H54 (cell line): ENCODE data around the gene SMIM45.

Source experiments
- DNase-seq: peaks from one replicate; pipeline ENCODE4 v3.0.0; 2011; ENCODE audit warnings: low spot score, mixed read lengths; ENCODE audit not compliant: insufficient read length
- FAIRE-seq: peaks from 3 replicates; lab custom pipeline; 2011; peaks lifted over from hg19 to GRCh38; lab: Jason Lieb, UNC
- POLR2A ChIP-seq: IDR thresholded peaks from 2 replicates; pipeline ENCODE4 v1.6.1; 2011; ENCODE audit warnings: low read depth, mild to moderate bottlenecking, low read length

Gene SMIM45

DNA sequence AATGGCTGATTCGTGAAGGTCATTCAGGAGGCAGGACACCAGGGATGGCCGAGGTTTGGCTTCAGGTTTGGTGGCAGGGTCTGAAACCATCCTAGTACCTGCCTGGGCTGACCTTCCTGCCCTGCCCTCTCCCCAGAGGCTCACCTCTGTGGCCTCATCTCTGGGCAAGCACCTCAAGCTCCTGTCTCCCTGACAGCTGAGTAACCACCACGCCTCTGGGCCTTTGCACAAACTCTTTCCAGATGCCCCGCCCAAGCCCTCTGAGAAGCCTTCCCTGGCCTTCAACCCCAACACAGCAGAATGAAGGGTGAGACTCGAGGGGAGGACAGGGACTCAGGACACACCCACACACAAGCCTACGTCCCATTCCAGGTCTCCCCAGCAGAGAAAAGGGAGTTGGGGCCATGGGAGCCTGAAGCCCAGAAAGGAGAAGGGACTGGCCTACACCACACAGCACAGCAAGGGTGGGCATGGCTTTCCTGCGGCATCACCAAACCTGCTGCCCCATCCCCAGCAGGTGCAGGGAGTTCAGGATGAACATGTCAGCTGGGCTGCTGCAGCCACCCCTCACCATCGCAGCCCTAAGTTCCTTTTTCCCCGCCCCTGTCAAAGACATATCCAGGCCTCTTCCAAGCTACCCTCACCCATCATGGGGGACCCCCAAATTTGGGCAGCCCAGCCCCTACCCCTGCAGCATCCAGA, 39.5 kb upstream of the SMIM45 start:
- FAIRE-seq: no peak
- DNase-seq: peak; percentile 44
- TF ChIP-seq POLR2A: no peak

DNA sequence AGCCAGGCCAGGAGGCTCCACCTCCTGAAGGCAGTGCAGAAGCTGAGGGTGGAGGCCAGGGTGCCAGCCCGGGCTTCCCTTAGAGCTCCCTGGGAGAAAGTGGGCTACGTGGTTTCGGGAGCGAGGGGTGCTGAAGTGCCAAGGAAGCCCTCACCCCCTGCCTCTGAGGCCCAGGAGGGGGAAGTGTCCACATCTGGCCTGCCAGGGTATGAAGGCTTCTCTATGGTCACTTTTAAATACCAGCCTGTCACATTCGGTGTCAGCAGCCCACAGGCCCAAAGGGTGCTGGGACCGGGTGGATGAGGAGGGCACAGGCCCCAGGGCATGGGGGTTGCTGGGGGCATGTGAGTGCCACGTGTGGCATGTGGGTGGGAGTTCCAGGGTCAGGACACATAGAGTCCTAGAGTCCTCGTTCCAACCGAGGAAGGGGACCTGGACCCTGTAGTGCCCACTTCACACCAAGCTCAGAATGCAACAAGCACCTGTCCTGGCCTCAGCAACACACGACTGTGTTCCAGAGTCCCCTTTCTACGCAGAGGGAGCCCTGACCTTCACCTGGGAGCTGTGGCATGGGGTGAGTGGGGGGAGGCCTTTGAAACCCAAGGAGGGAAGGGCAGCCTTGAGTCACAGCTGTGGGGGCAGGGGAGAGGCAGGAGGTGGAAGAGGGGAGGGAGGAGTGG, 38.8 kb upstream of the SMIM45 start:
- TF ChIP-seq POLR2A: no peak
- FAIRE-seq (no peak), DNase-seq (no peak)

DNA sequence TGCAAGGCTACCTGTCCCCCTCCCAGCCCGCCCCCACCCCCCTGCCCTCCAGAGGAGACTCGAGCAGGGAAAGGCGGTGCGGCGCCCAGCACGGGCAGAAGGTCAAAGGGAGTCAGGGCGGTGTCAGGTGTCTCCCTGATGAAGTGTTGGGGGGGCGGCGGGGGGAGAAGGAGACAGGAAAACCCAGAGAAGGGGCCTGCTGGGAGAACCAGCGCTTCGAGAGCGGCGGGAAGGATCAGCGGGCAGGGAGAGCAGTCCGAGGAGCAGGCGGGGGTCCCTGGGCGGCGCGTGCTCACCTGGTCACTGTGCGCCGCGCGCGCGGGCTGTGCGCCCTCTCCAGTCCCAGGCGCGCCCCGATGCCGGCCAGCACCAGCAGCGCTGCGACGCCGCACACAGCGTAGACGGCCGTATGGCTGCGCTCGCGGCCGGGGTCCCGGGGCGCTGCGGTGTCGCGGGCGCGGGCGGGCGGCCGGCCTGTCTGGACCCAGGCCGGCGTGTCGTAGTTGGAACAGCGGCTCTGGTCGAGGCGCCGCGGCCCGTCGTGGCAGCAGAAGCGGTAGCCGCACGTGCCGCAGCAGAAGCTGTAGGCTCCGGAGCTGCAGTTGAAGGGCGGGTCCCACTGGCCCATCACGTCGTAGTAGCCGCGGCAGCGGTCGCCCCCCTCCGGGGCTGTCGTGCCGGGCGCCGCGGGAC, 38.0 kb upstream of the SMIM45 start:
- no peak for FAIRE-seq
- no peak for DNase-seq
- no peak for TF ChIP-seq POLR2A

DNA sequence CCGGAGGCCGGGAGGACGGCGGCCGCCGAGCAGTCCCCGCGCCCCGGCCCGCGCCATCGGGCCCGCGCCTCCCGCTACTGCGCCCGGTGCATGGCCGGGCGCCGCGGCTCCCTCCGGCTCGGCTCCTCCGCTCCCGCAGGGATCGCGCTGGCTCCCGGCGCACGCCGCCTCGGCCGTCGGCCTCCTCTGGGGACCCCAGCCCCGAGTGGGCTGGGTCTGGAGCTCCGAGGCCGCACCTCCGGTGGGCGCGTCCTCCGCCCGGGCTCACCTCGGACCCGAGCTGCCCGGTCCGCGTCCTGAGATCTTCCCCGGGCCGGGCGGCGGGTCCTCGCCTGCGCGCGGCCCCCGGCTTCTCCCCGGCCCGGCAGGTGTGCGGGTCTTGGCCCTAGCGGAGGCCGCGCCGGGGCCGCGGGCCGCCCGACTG, 37.3 kb upstream of the SMIM45 start:
- no peak for FAIRE-seq
- no peak for DNase-seq
- no peak for TF ChIP-seq POLR2A

DNA sequence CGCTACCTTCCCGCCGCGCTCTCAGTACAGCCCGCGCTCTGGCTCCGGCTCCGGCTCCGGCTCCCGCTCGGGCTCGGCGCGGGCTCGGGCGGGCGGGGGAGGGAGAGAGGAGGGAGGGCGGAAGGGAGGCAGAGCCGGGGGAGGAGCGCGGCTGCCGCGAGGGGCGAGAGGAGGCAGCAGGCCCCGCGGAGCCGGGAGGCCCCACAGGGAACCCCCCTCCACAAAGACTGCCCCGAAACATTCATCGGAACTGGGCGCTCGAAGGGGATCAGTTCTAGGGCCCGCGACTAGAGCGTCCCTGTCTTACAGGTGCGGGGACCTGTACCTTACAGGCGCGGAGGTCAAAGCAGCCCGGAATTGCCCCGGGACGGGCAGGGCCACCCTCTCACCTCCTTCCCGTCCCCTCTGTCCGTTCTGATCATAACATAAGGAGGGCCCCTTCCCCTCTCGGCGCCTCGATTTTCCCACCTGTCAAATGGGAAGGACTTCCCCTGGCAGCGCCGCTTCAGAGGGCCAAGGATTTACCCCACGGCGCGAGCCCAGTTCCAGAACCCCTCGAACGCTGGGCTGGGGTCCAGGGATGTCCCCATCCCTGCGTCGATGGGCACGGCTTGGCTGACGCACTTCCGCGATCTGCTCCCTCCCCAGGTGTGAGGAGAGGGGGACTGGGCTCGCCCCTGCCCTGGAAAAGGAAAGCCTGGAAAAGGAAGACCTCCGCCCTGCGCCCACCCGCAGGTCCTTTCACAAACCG, 36.7 kb upstream of the SMIM45 start, which contains the start of gene SHISA8:
Gene SHISA8, minus strand, starts transcription at position 40 of the 751 bp plus-strand sequence. CDS start 407 bp downstream, outside the sequence.
- FAIRE-seq (no peak), DNase-seq (no peak)
- no peak for TF ChIP-seq POLR2A

DNA sequence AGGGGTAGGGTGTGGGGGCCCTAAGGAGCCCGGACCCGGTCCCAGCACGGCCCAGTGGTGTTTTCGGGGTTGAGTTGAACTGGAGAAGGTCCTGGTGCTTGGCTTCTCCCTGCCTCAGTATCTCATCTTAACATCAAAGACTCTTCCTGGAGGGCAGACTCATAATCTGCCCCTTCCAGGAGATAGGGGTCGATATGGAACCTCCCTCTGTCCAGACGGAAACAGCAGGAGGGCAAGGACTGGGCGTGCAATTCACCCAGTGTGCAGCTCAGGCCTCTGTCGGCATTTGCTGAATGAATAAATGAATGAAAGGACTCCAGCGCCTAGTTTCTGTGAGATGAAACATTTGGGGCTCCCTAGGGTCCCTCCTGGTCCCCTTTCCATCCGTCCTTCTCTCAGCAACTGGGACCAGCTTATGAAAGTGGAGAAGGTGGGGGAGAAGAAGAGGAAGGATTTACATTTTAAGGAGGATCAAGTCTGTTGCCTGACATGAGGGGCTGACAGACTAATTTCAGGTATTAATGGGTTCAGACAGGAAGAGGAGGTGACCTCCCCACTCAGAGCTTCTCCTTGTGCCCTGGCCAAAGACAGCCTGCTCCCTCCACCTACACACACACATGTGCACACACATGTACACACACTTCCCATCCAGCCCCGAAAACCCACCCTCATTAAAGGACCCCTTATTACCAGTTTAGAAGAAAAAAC, 36.0 kb upstream of the SMIM45 start:
- no peak for TF ChIP-seq POLR2A
- FAIRE-seq (no peak), DNase-seq (no peak)

DNA sequence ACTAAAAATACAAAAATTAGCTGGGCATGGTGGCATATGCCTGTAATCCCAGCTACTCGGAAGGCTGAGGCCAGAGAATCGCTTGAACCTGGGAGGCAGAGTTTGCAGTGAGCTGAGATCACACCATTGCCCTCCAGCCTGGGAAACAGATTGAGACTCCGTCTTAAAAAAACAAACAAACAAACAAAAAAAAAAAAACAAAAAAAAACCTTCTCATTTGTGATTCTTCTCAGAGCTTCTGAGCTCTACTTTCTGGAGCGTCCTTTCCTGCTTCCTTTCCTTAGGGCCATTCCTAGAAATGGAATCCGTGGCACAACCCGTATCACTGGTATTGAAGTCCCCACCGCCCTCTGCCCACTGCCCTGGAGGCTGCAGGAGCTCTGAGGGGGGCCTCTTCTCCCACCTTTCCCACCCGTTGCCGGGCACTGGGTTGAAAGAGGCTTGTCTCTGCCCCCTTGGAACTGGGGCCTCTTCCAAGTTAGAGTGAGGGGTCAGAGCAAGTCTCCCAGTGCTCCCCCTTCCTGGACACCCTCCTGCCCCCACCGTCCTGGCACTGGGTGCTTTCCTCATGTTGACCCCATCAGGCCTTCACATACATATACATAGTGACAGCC, 35.1 kb upstream of the SMIM45 start:
- FAIRE-seq (no peak), DNase-seq (no peak)
- TF ChIP-seq POLR2A: no peak

DNA sequence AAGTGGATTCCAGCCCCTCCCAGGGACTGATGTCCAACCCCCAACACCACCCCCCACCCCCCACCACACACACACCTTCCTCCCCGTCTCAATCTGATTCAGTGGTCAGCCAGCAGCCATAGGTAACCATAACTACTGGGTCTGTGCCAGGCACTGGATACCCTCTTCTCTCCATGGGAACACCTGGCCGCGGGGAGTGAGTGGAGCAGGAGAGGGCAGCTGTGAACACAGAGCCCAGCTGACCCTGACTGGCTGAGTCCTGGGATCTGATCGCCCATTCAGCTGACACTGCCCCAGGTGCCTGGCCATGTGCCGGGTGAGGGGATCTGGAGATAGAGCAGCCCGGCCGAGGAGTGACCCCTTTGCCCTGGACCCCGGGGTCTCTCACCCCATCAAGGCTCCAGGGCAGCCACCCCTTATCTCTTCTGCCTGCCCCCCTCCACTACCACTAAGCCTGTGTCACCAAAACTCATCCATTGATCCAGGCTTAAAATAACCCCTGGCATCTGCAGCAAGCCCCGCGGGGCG, 34.5 kb upstream of the SMIM45 start:
- DNase-seq (no peak), FAIRE-seq (no peak)
- TF ChIP-seq POLR2A: no peak

DNA sequence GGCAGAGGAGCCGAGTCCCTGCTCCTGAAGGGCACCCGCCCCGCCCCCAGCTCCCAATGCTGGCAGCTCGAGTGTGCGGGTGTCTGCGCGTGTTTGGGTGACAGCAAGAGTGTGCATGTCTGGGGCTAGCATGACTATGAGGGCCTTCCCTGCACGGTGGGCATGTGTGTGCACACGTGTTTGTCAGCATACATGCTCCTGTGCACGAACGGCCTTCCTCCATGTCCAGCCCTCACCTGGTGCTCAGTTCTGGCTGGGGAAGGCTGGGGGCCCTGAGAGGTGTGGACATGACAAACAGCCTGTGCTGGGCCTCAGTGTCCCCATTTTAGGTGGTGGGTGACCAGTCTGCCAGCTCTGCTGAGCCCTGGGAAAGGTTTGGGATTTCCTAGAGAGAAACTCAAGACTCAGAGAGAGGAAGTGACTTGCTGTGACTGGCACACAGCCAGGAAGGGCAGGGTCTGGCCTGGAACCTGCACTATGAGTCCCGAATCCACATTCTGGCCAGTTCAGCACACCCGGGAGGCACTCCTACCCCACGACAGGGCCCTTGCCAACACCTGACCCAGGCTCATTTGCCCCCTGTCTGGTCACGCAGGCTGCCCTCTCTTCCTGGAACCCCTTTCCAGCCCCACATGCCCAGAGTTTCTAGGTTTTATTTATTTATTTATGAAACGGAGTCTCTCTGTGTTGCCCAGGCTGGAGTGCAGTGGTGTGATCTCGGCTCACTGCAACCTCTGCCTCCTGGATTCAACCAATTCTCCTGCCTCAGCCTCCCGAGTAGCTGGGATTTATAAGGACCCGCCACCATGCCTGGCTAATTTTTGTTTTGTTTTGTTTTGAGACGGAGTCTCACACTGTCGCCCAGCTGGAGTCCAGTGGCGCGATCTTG, 33.8 kb upstream of the SMIM45 start:
- FAIRE-seq (peak; percentile 23), DNase-seq (peak; percentile 84)
- no peak for TF ChIP-seq POLR2A

DNA sequence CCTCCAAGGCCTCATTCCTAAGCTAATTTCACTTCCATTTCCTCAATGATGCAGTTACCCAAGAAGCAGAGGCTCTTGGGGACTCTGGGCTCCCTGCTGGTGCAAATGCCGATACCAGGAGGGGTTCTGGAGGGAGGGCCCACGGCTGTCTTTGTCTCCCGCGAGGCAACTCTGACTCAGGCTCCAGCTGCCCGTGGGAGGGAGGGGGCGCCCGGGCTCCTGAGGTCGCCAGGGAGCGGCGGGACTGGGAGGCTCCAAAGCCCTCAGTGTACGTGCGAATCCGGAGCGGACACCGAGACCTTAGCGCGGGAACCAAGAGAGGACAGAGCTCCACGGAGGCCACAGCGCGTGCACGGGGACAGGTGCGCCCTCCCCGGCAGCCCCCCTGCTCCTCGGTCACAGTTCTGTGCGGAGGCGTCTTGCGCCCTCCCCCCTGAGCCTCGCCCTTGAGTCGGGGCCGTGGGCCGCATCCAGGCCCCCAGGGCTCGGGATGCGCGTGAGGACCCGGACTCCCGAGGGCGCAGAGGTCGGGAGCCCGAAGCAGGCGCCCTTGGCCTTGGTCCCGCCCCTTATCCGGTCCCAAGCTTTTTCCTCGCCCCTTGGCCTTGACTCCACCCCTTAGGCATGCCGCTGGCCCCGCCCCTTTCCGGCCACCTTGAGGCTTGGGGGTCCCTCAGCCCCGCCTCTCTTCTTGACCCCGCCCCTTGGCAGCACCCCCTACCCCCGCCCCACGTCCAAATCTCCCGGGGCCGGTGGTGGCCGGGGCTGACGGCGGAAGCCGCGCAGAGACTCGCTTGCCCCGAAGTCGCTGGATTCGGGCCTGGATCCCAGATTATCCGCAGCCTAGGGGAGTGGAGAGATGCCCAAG, 32.4 kb upstream of the SMIM45 start:
- FAIRE-seq (no peak), DNase-seq (no peak)
- TF ChIP-seq POLR2A: no peak
